Fibroblast of the aortic adventitia (primary cell): ENCODE results near the gene PKDCC. TPM values are rescaled to one million over a fixed set of nuclear protein-coding genes. Genes with fewer than 3 reads are reported as not detected.

Source experiments
- DNase-seq: peaks from one replicate; pipeline ENCODE4 v3.0.0-alpha.2; 2010; ENCODE audit warnings: low read depth
- H3K4me3 ChIP-seq: 2 replicates; pipeline ENCODE4 v1.5.1; 2011; ENCODE audit warnings: low read depth, mild to moderate bottlenecking, control low read depth, low read length, moderate library complexity
- total RNA-seq: library from RNA; depleted of rRNA; stranded (reverse); fragments of >200 nt; gene quantifications from 2 replicates; pipeline ENCODE4 v1.2.3, GENCODE V29; 2012; ENCODE audit warnings: low replicate concordance
- TF ChIP-seq, protein P1 (sequence below): IDR thresholded peaks from 2 replicates; pipeline ENCODE4 v1.5.1; 2011; ENCODE audit warnings: mild to moderate bottlenecking, low read length, control low read depth, inconsistent platforms; ENCODE audit not compliant: insufficient read depth

The PKDCC gene
- total RNA-seq, 1 donor, result 19.7 TPM

DNA sequence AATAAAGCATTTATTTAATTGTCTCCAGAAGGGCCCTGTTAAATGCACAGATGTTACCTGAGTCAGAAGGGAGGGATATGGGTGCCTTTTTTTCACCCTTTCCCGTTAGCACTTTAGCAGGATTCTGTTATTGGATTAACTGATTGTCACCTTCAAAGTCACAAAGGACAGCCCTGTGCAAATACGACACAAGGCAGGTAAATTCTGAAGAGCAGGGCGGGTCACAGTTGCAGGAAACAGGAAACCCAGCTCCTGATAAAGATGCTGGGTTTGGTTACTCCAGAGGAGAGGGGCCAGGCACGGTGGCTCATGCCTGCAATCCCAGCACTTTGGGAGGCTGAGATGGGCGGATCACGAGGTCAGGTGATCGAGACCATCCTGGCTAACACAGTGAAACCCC lies 11.4 kb upstream of the PKDCC start:
- no peak overlapping the region for H3K4me3 ChIP-seq
- TF ChIP-seq, protein P1, sequence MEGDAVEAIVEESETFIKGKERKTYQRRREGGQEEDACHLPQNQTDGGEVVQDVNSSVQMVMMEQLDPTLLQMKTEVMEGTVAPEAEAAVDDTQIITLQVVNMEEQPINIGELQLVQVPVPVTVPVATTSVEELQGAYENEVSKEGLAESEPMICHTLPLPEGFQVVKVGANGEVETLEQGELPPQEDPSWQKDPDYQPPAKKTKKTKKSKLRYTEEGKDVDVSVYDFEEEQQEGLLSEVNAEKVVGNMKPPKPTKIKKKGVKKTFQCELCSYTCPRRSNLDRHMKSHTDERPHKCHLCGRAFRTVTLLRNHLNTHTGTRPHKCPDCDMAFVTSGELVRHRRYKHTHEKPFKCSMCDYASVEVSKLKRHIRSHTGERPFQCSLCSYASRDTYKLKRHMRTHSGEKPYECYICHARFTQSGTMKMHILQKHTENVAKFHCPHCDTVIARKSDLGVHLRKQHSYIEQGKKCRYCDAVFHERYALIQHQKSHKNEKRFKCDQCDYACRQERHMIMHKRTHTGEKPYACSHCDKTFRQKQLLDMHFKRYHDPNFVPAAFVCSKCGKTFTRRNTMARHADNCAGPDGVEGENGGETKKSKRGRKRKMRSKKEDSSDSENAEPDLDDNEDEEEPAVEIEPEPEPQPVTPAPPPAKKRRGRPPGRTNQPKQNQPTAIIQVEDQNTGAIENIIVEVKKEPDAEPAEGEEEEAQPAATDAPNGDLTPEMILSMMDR, result no peak
- no peak for DNase-seq

DNA sequence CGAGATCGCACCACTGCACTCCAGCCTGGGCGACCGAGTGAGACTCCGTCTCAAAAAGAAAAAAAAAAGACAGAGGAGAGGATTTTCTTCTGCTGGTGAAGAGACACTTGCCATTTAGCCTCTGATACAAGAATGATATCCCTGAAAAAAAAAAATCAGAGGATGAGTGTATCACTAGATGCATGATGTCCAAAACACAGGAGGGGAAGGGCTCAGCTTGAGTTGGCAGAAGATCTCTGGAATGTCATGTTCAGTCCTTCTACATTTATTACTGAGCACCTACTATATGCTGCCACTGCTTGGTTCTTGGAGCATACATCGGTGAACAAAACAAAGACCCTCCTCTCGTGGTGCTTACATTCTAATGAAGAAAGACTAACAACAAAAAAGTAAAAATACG lies 10.9 kb upstream of the PKDCC start:
- H3K4me3 ChIP-seq, result no peak overlapping the region
- DNase-seq, result no peak
- TF ChIP-seq, protein P1, result no peak

GRCh38 chr2:42040643-42041278 lies 7.1 kb upstream of the PKDCC start:
- DNase-seq, result peak; percentile 53
- H3K4me3 ChIP-seq, result no peak overlapping the region
- TF ChIP-seq, protein P1, result no peak

- TF ChIP-seq, protein P1, result no peak
- no peak for DNase-seq
Observed at GRCh38 chr2:42041377-42042127, 6.3 kb upstream of the PKDCC start.

GRCh38 chr2:42042631-42043355 lies 5.0 kb upstream of the PKDCC start:
- DNase-seq, result no peak
- TF ChIP-seq, protein P1, result no peak
- H3K4me3 ChIP-seq, result no peak overlapping the region

More at GRCh38 chr2:42041377-42042127, 6.3 kb upstream of the PKDCC start:
- H3K4me3 ChIP-seq, result no peak overlapping the region

- H3K4me3 ChIP-seq, result no peak overlapping the region
- DNase-seq, result no peak
- TF ChIP-seq, protein P1, result no peak
Observed at GRCh38 chr2:42043789-42044394, 3.9 kb upstream of the PKDCC start.
